Measurements from ENCODE around the gene ANKFN1. TPM values are rescaled to one million over a fixed set of nuclear protein-coding genes. Genes with fewer than 3 reads are reported as not detected.

Gene ANKFN1
- total RNA-seq, 1 experiment from 2014 or later: not detected

DNA sequence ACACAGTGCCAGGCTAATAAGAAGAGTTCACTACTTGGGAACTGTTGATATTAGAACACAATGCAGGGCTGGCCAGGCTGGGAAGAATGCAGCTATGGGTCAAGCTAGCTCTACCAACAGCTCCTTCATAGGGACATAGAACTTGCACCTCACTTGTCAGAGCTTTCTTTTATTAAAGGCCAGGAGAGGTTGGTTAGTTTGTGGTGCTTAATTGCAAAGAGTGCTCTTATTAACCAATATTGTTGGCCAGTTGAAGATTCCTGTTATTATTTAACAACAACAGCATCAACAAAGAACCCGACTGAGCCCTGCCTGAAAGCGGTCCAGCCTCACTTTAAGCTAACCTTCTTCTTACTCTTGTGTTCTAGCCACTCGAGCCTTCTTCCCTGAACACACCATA, 43.4 kb upstream of the ANKFN1 start:
- BruUV-seq (replicated peaks): no TSS peak
- ATAC-seq (no peak), DNase-seq (ENCODE audit: low read depth, low spot score) (no peak)
- H3K4me3 ChIP-seq (ENCODE audit: low read depth in 2 of 2, low read length in 2 of 2): no peak overlapping the region
- ChIA-PET CTCF (no interaction called here), POLR2A (no interaction called here)
- intact Hi-C loops (cut with micrococcal nuclease; ENCODE audit: unreplicated experiment): no loop called here
- no peaks in the 10 kb centered on the region for H3K4me1 ChIP-seq (ENCODE audit: control insufficient read depth, insufficient read depth, low read length)
- H3K36me3 ChIP-seq (ENCODE audit: control insufficient read depth, insufficient read depth, low read length): no peaks in the 10 kb centered on the region
- H3K9me3 ChIP-seq (ENCODE audit: control insufficient read depth, insufficient read depth, low read depth, low read length): no peaks in the 10 kb centered on the region
- TF ChIP-seq POLR2AphosphoS5 (IDR thresholded peaks at IDR 0.05; ENCODE audit: low read depth, low read length) (no peak), TCF7L2 (IDR thresholded peaks at IDR 0.05; ENCODE audit: low read depth, low read length) (no peak), SIN3A (IDR thresholded peaks at IDR 0.05; ENCODE audit: borderline replicate concordance, insufficient read depth, low read depth, low read length) (no peak)
- TF ChIP-seq, protein P1, sequence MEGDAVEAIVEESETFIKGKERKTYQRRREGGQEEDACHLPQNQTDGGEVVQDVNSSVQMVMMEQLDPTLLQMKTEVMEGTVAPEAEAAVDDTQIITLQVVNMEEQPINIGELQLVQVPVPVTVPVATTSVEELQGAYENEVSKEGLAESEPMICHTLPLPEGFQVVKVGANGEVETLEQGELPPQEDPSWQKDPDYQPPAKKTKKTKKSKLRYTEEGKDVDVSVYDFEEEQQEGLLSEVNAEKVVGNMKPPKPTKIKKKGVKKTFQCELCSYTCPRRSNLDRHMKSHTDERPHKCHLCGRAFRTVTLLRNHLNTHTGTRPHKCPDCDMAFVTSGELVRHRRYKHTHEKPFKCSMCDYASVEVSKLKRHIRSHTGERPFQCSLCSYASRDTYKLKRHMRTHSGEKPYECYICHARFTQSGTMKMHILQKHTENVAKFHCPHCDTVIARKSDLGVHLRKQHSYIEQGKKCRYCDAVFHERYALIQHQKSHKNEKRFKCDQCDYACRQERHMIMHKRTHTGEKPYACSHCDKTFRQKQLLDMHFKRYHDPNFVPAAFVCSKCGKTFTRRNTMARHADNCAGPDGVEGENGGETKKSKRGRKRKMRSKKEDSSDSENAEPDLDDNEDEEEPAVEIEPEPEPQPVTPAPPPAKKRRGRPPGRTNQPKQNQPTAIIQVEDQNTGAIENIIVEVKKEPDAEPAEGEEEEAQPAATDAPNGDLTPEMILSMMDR (IDR thresholded peaks at IDR 0.05): no peak
- TF ChIP-seq, protein P2, sequence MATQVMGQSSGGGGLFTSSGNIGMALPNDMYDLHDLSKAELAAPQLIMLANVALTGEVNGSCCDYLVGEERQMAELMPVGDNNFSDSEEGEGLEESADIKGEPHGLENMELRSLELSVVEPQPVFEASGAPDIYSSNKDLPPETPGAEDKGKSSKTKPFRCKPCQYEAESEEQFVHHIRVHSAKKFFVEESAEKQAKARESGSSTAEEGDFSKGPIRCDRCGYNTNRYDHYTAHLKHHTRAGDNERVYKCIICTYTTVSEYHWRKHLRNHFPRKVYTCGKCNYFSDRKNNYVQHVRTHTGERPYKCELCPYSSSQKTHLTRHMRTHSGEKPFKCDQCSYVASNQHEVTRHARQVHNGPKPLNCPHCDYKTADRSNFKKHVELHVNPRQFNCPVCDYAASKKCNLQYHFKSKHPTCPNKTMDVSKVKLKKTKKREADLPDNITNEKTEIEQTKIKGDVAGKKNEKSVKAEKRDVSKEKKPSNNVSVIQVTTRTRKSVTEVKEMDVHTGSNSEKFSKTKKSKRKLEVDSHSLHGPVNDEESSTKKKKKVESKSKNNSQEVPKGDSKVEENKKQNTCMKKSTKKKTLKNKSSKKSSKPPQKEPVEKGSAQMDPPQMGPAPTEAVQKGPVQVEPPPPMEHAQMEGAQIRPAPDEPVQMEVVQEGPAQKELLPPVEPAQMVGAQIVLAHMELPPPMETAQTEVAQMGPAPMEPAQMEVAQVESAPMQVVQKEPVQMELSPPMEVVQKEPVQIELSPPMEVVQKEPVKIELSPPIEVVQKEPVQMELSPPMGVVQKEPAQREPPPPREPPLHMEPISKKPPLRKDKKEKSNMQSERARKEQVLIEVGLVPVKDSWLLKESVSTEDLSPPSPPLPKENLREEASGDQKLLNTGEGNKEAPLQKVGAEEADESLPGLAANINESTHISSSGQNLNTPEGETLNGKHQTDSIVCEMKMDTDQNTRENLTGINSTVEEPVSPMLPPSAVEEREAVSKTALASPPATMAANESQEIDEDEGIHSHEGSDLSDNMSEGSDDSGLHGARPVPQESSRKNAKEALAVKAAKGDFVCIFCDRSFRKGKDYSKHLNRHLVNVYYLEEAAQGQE (IDR thresholded peaks at IDR 0.05; ENCODE audit: insufficient read depth in 1 of 2, low read depth in 2 of 2, low read length in 1 of 2): no peak
- in situ Hi-C loops (cut with HindIII; ENCODE audit: low pct_unique_long_range_greater_than_20kb, low sequenced_read_pairs): no loop called here
- no peak overlapping the region for H3K27ac ChIP-seq (ENCODE audit: low read length)
- no peaks in the 10 kb centered on the region for H3K27me3 ChIP-seq (ENCODE audit: control insufficient read depth, insufficient read depth, low read length)

DNA sequence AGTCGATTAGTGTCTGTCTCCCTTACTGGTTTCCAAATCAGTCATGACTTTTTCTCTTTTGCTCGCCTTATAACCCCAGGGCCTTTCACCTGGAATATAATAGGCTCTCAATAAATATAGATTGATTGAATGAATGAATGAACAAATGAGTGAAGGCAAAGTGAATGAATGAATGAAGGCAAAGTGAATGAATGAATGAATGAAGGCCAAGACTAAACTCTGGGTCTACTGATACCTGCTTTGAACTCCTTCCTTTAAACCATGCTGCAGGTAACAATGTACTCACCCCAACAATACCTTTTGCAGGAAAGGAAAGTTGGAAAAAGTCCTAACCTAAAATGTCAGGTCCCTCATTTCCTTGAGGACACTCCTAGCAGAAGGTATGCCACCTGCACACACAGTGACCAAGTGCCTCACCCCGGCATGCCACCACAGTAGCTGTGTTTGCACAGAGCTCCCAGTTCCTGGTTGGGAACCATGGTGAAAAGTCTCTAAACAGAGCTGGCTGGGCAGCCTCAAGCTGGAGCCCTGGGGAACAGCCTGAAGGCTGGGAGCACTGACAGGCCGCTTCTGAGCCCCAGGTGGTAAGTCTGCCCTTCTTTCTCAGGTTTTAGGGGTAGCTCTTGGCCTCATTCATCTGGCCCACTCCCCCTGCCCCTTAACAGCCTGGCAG, 42.7 kb upstream of the ANKFN1 start:
- Histone ChIP-seq H3K4me1 (ENCODE audit: control insufficient read depth, insufficient read depth, low read length) (no peaks in the 10 kb centered on the region), H3K27ac (ENCODE audit: low read length) (no peak overlapping the region), H3K27me3 (ENCODE audit: control insufficient read depth, insufficient read depth, low read length) (no peaks in the 10 kb centered on the region), H3K9me3 (ENCODE audit: control insufficient read depth, insufficient read depth, low read depth, low read length) (no peaks in the 10 kb centered on the region), H3K4me3 (ENCODE audit: low read depth in 2 of 2, low read length in 2 of 2) (no peak overlapping the region), H3K36me3 (ENCODE audit: control insufficient read depth, insufficient read depth, low read length) (no peaks in the 10 kb centered on the region)
- intact Hi-C loops (cut with micrococcal nuclease; ENCODE audit: unreplicated experiment) (no loop called here), in situ Hi-C loops (cut with HindIII; ENCODE audit: low pct_unique_long_range_greater_than_20kb, low sequenced_read_pairs) (no loop called here)
- ChIA-PET POLR2A (no interaction called here), CTCF (no interaction called here)
- no peak for TF ChIP-seq SIN3A (IDR thresholded peaks at IDR 0.05; ENCODE audit: borderline replicate concordance, insufficient read depth, low read depth, low read length)
- no peak for TF ChIP-seq TCF7L2 (IDR thresholded peaks at IDR 0.05; ENCODE audit: low read depth, low read length)
- no peak for TF ChIP-seq POLR2AphosphoS5 (IDR thresholded peaks at IDR 0.05; ENCODE audit: low read depth, low read length)
- TF ChIP-seq, protein P2 (IDR thresholded peaks at IDR 0.05; ENCODE audit: insufficient read depth in 1 of 2, low read depth in 2 of 2, low read length in 1 of 2): no peak
- TF ChIP-seq, protein P1 (IDR thresholded peaks at IDR 0.05): no peak
- no TSS peak for BruUV-seq (replicated peaks)
- DNase-seq (ENCODE audit: low read depth, low spot score) (no peak), ATAC-seq (no peak)
